HG03571 (cell line): ENCODE results near the gene MEIOC.
A peak's percentile ranks its signal among the peaks of the same experiment; 100 is the strongest.
"Not testable (repeated sequence)": the region's sequence is repeated elsewhere in the genome, so short reads cannot be mapped to it uniquely, and the experiment has no call there.

Experiments used
- ATAC-seq: cut with Tn5 transposase; IDR thresholded peaks from one replicate; pipeline ENCODE4 v1.9.1; 2021; ENCODE audit not compliant: unreplicated experiment

The MEIOC gene

GRCh38 chr17:44646280-44646679, 10.0 kb upstream of the MEIOC start:
- ATAC-seq, result no peak

GRCh38 chr17:44647736-44648135, 8.5 kb upstream of the MEIOC start:
- no peak for ATAC-seq

- ATAC-seq, result no peak
Observed at GRCh38 chr17:44648963-44649362, 7.3 kb upstream of the MEIOC start.

DNA sequence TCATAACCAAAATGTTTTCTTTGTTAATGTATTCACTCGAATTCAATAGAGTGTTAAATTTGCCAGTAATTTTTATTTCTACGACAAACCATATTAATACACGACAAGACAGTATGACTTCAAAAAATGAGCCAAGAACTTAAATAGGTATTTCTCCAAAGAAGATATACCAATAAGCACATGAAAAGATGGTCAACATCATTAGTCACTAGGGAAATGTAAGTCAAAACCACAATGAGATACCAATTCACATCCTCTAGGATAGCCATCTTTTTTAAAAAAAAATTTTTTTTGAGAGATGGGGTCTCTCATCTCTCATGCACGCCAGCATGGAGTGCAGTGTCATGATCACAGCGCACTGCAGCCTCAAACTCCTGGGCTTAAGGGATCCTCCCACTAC, 5.0 kb upstream of the MEIOC start:
- no peak for ATAC-seq

GRCh38 chr17:44652727-44653126, 3.5 kb upstream of the MEIOC start:
- ATAC-seq, result no peak

DNA sequence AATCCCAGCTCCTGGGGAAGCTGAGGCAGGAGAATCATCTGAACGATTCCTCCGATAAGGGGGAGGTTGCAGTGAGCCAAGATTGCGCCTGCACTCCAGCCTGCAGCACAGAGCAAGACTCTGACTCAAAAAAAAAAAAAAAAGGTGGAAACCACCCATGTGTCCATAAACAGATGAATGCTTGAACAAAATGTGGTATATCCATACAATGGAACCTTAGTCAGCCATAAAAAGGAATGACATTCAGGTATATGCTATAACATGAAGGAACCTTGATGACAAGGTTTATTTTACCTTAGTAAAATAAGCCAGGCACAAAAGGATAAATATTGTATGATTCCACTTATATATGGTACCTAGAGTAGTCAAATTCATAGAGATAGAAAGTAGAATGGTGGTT, 2.9 kb upstream of the MEIOC start:
- ATAC-seq, result no peak

- no peak for ATAC-seq
Observed at GRCh38 chr17:44653954-44654353, 2.3 kb upstream of the MEIOC start.

DNA sequence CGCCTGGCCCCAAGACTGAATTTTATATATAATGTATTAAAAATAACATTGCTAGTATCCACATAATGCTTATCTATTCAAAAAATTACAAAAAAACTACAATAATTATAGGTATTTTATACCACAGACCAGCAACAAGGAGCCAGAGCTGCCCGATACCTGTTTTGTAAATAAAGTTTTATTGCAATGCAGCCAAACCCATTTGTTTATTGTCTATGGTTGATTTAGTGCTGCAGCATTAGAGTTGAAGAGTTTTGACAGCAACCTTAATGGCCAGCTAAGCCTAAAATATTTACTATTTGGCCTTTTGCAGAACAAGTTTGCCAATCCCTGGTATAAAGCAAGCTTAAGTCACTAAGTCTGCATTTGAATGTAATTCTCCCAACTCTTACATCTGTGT, 5.6 kb downstream of the MEIOC start:
- ATAC-seq, result no peak

DNA sequence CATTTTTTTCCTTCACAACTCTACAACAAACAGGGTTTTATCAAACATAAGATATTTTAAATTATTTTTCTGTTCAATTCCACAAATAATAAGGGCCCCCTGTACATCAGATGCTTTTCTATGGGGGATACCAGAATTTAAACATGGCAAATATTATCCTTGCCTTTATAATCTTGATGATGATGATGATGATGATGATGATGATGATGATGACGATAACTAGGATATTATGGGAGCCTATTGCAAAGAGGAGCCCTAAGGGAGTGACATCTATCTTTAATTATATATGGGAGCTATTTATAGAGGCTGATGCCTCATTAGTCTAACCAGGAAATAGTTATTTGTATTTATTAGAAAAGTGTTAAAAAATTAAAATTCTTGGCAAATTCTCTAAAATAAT, 6.8 kb downstream of the MEIOC start:
- ATAC-seq, result no peak

GRCh38 chr17:44664867-44665266, 8.6 kb downstream of the MEIOC start:
- ATAC-seq, result no peak

DNA sequence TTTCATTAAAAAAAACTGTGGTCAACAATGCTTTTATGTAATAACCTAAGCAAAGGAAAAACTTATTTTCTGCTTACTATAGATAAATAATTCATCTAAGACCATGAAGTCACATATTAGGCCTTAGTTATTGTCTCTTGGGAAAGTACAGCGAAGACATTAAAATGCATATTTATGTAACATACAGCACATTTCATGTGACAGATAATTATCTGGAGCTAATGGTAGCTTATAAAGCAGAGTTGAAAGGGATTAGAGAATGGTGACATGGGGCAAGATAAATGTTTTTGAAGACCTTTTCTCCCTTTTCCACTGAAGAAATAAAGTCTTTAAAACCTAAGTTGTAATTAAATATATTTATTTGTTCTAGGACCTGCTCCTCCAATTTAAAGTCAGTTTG, 9.7 kb downstream of the MEIOC start:
- no peak for ATAC-seq

DNA sequence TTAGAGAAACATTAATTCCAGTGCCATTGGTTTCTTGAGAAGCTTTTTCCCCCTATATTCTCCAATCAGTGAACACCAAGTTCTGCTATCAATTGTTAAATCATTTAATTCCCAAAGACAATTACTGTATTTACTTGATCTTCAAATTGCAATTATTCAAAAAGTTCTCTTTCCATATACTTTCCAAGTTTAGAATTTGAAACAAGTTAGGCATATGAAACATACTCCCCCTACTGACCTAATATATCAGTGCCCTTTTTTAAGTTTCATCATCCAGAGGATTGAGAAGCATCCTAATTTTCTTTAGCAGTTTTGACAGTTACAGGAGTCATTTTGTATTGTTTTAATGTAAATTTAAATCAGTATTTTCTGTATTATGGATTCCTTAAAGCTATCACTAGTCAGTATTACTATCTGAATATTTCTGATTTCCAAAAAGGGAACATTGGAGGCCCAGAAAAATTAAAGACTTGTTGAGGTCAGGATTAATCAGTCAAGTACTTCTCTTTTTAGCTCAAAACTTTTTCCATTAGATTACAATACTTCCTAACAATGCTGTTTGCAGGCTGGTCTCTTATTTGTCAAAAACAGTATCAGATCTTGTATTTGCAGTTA, 16.3 kb downstream of the MEIOC start:
- ATAC-seq, result no peak

GRCh38 chr17:44673893-44674292, 17.6 kb downstream of the MEIOC start:
- no peak for ATAC-seq

- ATAC-seq, result no peak
Observed at GRCh38 chr17:44677136-44677535, 20.9 kb downstream of the MEIOC start.

GRCh38 chr17:44683303-44683702, 27.0 kb downstream of the MEIOC start:
- ATAC-seq, result not testable (repeated sequence)

DNA sequence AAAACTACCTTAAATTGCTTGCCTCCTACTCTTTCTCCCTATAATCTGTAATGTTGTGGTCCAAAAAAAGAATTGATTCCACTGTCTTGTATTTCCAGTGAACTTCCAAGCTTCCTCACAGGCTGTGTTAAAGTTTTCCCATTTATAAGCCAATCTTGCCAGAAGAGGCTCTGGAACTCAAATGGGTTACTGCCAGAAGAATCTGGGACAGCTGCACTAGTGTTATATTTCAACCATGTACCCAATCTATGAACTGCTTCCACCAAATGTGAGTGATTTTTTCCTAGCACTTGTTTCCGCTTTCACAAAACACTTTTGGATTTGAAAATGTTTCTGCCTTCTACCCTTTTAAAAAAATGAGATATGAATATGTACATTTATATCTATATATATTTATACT, 31.5 kb downstream of the MEIOC start:
- ATAC-seq, result no peak

GRCh38 chr17:44688200-44688599, 31.9 kb downstream of the MEIOC start:
- no peak for ATAC-seq

GRCh38 chr17:44688675-44689476, 32.6 kb downstream of the MEIOC start:
- peak; percentile 27 for ATAC-seq

GRCh38 chr17:44689477-44690217, 33.4 kb downstream of the MEIOC start, which contains the start of gene CCDC43:
Gene CCDC43, minus strand, starts transcription at chr17:44689776. Its CDS starts 23 bp downstream, at chr17:44689753.
- peak; percentile 73 for ATAC-seq

DNA sequence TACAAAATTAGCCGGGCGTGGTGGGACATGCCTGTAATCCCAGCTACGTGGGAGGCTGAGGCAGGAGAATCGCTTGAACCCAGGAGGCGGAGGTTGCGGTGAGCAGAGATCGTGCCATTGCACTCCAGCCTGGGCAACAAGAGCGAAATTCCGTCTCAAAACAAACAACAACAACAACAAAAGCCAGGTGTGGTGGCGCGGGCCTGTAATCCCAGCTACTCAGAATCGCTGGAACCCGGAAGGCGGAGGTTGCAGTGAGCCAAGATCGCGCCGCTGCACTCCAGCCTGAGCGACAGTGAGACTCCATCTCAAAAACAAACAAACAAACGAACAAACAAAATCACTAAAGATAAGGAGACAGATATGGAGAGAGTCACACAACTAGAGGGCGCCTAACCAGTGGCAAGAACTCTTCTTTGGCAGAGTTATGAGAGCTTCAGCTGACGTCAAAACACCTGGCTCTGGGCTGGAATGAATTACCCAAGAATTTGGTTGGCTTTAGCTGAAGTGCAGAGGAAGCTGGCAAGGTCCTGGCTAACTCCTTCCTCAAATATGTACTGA, 34.6 kb downstream of the MEIOC start:
- ATAC-seq, result not testable (repeated sequence)

DNA sequence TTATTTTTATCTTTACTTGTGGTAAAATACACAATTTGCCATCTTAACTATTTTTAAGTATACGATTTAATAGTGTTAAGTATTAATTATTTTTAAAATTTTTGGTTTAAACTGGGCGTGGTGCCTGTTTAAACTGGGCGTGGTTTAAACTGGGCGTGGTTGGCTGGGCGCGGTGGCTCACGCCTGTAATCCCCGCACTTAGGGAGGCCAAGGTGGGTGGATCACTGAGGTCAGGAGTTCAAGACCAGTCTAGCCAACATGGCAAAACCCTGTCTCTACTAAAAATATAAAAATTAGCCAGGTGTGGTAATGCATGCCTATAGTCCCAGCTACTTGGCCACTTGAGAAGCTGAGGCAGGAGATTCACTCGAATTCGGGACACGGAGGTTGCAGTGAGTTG, 37.3 kb downstream of the MEIOC start:
- no peak for ATAC-seq

DNA sequence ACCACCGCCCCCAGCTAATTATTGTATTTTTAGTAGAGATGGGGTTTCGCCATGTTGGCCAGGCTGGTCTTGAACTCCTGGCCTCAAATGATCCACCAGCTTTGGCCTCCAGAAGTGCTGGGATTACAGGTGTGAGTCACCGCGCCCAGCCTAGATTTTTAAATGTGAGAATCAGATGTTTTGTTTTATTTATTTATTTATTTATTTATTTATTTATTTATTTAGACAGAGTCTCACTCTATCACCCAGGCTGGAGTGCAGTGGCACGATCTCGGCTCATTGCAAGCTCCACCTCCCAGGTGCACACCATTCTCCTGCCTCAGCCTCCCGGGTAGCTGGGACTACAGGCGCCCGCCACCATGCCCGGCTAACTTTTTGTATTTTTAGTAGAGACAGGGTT, 44.0 kb downstream of the MEIOC start:
- not testable (repeated sequence) for ATAC-seq
